Hepatocyte (in vitro differentiated cells): ENCODE measurements around the gene FTSJ1. TPM values are rescaled to one million over a fixed set of nuclear protein-coding genes. Genes with fewer than 3 reads are reported as not detected.

Source experiments
- DNase-seq: peaks from one replicate; pipeline ENCODE4 v3.0.0-alpha.2; 2016; ENCODE audit warnings: low spot score
- H2AFZ ChIP-seq: fragments of 200-600 bp; sonication (generic); 2 replicates; pipeline ENCODE4 v1.6.0; 2016; ENCODE audit warnings: antibody characterized with exemption, mild to moderate bottlenecking
- H3K27ac ChIP-seq: fragments of 200-600 bp; sonication (generic); 2 replicates; pipeline ENCODE4 v1.5.1; 2016; ENCODE audit warnings: mild to moderate bottlenecking
- H3K27me3 ChIP-seq: fragments of 200-600 bp; sonication (generic); 2 replicates; pipeline ENCODE4 v1.6.1; 2016
- H3K36me3 ChIP-seq: fragments of 200-600 bp; sonication (generic); replicated peaks from 2 replicates; pipeline ENCODE4 v1.5.1; 2016; ENCODE audit warnings: low read depth; ENCODE audit not compliant: insufficient read depth
- H3K4me1 ChIP-seq: fragments of 200-600 bp; sonication (generic); 2 replicates; pipeline ENCODE4 v1.5.1; 2016; ENCODE audit warnings: mild to moderate bottlenecking, moderate library complexity; ENCODE audit not compliant: insufficient read depth
- H3K4me2 ChIP-seq: fragments of 200-600 bp; sonication (generic); 2 replicates; pipeline ENCODE4 v1.6.0; 2016
- H3K4me3 ChIP-seq: fragments of 200-600 bp; sonication (generic); 2 replicates; pipeline ENCODE4 v1.5.1; 2016; ENCODE audit warnings: mild to moderate bottlenecking
- H3K79me2 ChIP-seq: fragments of 200-600 bp; sonication (generic); 2 replicates; pipeline ENCODE4 v1.6.0; 2017; ENCODE audit warnings: mild to moderate bottlenecking
- H3K9me2 ChIP-seq: fragments of 200-600 bp; sonication (generic); replicated peaks from 2 replicates; pipeline ENCODE4 v1.6.0; 2017; ENCODE audit warnings: mild to moderate bottlenecking; ENCODE audit not compliant: insufficient read depth
- H3K9me3 ChIP-seq: fragments of 200-600 bp; sonication (generic); 2 replicates; pipeline ENCODE4 v1.5.1; 2016; ENCODE audit warnings: low read depth, mild to moderate bottlenecking
- H4K20me1 ChIP-seq: fragments of 200-600 bp; sonication (generic); 2 replicates; pipeline ENCODE4 v1.6.0; 2016; ENCODE audit warnings: mild to moderate bottlenecking; ENCODE audit not compliant: insufficient read depth, poor library complexity, severe bottlenecking
- EZH2 ChIP-seq: fragments of 200-600 bp; sonication (generic); IDR thresholded peaks from 2 replicates; pipeline ENCODE4 v1.6.1; 2016; ENCODE audit warnings: antibody characterized with exemption, mild to moderate bottlenecking, borderline replicate concordance
- EZH2phosphoT487 ChIP-seq: fragments of 200-600 bp; sonication (generic); IDR thresholded peaks from one replicate; pipeline ENCODE4 v1.6.1; 2018; ENCODE audit warnings: antibody characterized with exemption, mild to moderate bottlenecking, low read depth, moderate library complexity; ENCODE audit not compliant: unreplicated experiment, severe bottlenecking
- WGBS: methylation state at CpG from one replicate; pipeline ENCODE4 v1.1.6; 2016; ENCODE audit warnings: low lambda C conversion rate; ENCODE audit errors: missing lambda C conversion rate; 5-methylcytosine and 5-hydroxymethylcytosine counted together
- polyA plus RNA-seq: library from polyadenylated mRNA; unstranded; fragments of >200 nt; fragmentation: Nextera tagmentation; extraction: Ambion mirVana; gene quantifications from 2 replicates; pipeline ENCODE4 v1.2.1, GENCODE V29; 2016
- total RNA-seq: library from RNA; depleted of rRNA; stranded (reverse); fragments of >200 nt; gene quantifications from 2 replicates; pipeline ENCODE4 v1.2.3, GENCODE V29; 2014
- TF ChIP-seq, protein P1 (sequence below): fragments of 200-600 bp; sonication (generic); IDR thresholded peaks from 2 replicates; pipeline ENCODE4 v1.5.1; 2016; ENCODE audit warnings: antibody characterized with exemption, mild to moderate bottlenecking; ENCODE audit not compliant: poor library complexity

Gene FTSJ1
- total and polyA plus RNA-seq, 2 experiments from 2014 or later, result 38.4 to 43.8 TPM

DNA sequence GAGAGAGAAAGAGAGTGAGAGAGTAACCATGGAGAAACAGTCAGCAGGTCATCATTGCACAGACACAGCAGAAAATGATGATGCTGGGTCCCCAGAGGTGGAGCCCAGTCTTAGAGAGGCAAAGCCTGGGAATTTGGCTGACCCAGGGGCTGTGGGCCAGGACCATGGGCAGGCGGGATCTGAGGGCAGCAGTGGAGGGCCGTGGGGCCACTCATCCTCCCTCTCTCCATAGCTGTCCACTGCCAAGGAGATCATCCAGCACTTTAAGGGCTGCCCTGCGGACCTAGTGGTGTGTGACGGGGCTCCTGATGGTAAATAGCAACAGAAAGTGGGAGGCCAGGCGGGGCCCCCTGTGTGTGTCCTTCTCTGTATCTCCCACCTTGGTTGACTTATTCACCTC, 2.8 kb downstream of the FTSJ1 start:
- Histone ChIP-seq H3K27me3 (no peaks in the 10 kb centered on the region), H4K20me1 (no peaks in the 10 kb centered on the region), H3K9me3 (no peaks in the 10 kb centered on the region), H3K4me2 (no peak overlapping the region), H3K27ac (no peak overlapping the region), H3K4me3 (no peak overlapping the region), H2AFZ (no peak overlapping the region), H3K79me2 (peaks cover 13% of the 10 kb centered on the region), H3K4me1 (no peaks in the 10 kb centered on the region), H3K36me3 (no peaks in the 10 kb centered on the region), H3K9me2 (no peaks in the 10 kb centered on the region)
- no peak for TF ChIP-seq EZH2phosphoT487
- TF ChIP-seq, protein P1, sequence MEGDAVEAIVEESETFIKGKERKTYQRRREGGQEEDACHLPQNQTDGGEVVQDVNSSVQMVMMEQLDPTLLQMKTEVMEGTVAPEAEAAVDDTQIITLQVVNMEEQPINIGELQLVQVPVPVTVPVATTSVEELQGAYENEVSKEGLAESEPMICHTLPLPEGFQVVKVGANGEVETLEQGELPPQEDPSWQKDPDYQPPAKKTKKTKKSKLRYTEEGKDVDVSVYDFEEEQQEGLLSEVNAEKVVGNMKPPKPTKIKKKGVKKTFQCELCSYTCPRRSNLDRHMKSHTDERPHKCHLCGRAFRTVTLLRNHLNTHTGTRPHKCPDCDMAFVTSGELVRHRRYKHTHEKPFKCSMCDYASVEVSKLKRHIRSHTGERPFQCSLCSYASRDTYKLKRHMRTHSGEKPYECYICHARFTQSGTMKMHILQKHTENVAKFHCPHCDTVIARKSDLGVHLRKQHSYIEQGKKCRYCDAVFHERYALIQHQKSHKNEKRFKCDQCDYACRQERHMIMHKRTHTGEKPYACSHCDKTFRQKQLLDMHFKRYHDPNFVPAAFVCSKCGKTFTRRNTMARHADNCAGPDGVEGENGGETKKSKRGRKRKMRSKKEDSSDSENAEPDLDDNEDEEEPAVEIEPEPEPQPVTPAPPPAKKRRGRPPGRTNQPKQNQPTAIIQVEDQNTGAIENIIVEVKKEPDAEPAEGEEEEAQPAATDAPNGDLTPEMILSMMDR, result no peak
- TF ChIP-seq EZH2, result no peak
- no peak for DNase-seq
- WGBS, result 60% methylated on average over 5 of the region's 5 CpGs

DNA sequence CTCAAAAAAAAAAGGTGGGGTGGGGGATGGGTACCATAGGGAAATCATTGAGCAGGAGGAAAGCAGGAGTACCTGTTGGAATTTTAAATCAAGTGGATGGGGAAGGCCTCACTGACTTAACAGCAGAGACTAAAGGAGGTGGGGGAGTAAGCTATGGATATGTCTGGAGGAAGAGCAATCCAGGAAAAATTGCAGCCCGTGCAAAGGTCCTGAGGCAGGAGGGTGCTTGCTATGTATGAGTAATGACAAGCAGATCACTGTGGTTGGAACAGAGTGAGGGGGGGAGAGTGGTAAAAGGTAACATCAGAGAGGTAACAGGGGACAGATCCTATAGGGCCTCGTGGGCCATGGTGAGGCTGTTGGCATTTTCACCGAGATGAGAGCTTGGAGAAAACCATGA, 4.1 kb downstream of the FTSJ1 start:
- H4K20me1 ChIP-seq, result no peaks in the 10 kb centered on the region
- H3K27ac ChIP-seq, result no peak overlapping the region
- H3K4me1 ChIP-seq, result no peaks in the 10 kb centered on the region
- H3K79me2 ChIP-seq, result peaks cover 13% of the 10 kb centered on the region
- no peak overlapping the region for H3K4me3 ChIP-seq
- H3K27me3 ChIP-seq, result no peaks in the 10 kb centered on the region
- H2AFZ ChIP-seq, result no peak overlapping the region
- DNase-seq, result no peak
- H3K36me3 ChIP-seq, result no peaks in the 10 kb centered on the region
- no peaks in the 10 kb centered on the region for H3K9me2 ChIP-seq
- 86% methylated on average over 3 of the region's 3 CpGs for WGBS
- no peak for TF ChIP-seq EZH2phosphoT487
- no peak for TF ChIP-seq EZH2
- TF ChIP-seq, protein P1, result no peak
- no peaks in the 10 kb centered on the region for H3K9me3 ChIP-seq
- H3K4me2 ChIP-seq, result no peak overlapping the region

DNA sequence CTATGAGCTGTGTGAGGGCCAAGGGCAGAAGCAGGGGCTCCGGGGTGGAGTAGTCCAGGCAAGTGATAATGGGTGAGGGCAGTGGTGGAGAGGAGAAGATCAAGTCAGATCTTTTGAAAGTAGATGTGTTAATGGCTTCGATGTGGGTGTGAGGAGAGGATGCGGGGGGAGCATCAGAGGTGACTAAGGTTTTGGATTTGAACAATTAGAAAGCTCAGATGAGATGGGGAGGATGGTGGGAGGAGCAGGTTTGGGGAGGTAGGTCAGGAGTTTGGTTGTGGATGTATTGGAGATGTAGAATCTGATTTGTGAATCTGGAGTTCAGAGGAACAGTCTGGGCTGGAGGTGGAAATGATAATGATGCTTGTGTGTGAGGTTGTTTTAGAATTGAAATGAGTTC, 4.6 kb downstream of the FTSJ1 start:
- no peak for DNase-seq
- 85% methylated on average over 3 of the region's 3 CpGs for WGBS

More for the DNA sequence above, 4.6 kb downstream of the FTSJ1 start:
- no peaks in the 10 kb centered on the region for H3K36me3 ChIP-seq
- no peaks in the 10 kb centered on the region for H3K27me3 ChIP-seq
- no peaks in the 10 kb centered on the region for H3K9me2 ChIP-seq
- no peak overlapping the region for H3K27ac ChIP-seq
- H3K4me3 ChIP-seq, result no peak overlapping the region
- no peak overlapping the region for H3K4me2 ChIP-seq
- no peaks in the 10 kb centered on the region for H4K20me1 ChIP-seq
- no peak for TF ChIP-seq EZH2phosphoT487
- TF ChIP-seq, protein P1, result no peak
- no peak for TF ChIP-seq EZH2
- H3K9me3 ChIP-seq, result no peaks in the 10 kb centered on the region
- H3K4me1 ChIP-seq, result no peaks in the 10 kb centered on the region
- peaks cover 13% of the 10 kb centered on the region for H3K79me2 ChIP-seq
- H2AFZ ChIP-seq, result no peak overlapping the region
